Measurements from ENCODE around the gene SPON1. TPM values are rescaled to one million over a fixed set of nuclear protein-coding genes. Genes with fewer than 3 reads are reported as not detected.

SPON1 gene
- total RNA-seq, 1 experiment from 2014 or later, result 46.9 TPM

GRCh38 chr11:14255238-14255534 is 292.7 kb downstream of the SPON1 start:
- peaks cover 1% of the 10 kb centered on the region; the same call in 1 of the 2 replicates for H3K36me3 ChIP-seq (ENCODE audit: control insufficient read depth, insufficient read depth, low read length)
- H3K4me3 ChIP-seq (ENCODE audit: low read depth, low read length), result no peak overlapping the region
- H3K4me1 ChIP-seq, result peaks cover 56% of the 10 kb centered on the region
- H3K9me3 Mint-ChIP-seq (ENCODE audit: unreplicated experiment), result no peaks in the 10 kb centered on the region
- H3K27me3 Mint-ChIP-seq (ENCODE audit: insufficient read depth, unreplicated experiment), result no peaks in the 10 kb centered on the region
- H3K27ac Mint-ChIP-seq (ENCODE audit: unreplicated experiment), result peak overlapping the region; percentile 39
- intact Hi-C loops (cut with micrococcal nuclease; ENCODE audit: unreplicated experiment), result no loop called here
- TF ChIP-seq CTCF (IDR thresholded peaks at IDR 0.05; ENCODE audit: insufficient read depth in 1 of 2, low read depth in 1 of 2, low read length in 1 of 2, severe bottlenecking in 1 of 2, unreplicated experiment in 1 of 2), result no peak
- H3K9me3 ChIP-seq, result no peaks in the 10 kb centered on the region
- H3K36me3 Mint-ChIP-seq (ENCODE audit: insufficient read depth, unreplicated experiment), result peaks cover 39% of the 10 kb centered on the region
- peaks cover 43% of the 10 kb centered on the region for H3K4me1 Mint-ChIP-seq (ENCODE audit: low read depth, unreplicated experiment)
- no peak overlapping the region for H3K4me3 Mint-ChIP-seq (ENCODE audit: unreplicated experiment)
- H3K27me3 ChIP-seq (replicated peaks; ENCODE audit: control insufficient read depth, insufficient read depth, low read length), result no peaks in the 10 kb centered on the region
- BruUV-seq (replicated peaks), result no TSS peak
- ChIA-PET CTCF (no interaction called here), POLR2A (no interaction called here)
- no peak for DNase-seq

GRCh38 chr11:14258221-14258935 is 295.9 kb downstream of the SPON1 start:
- Histone ChIP-seq H3K4me1 (peaks cover 56% of the 10 kb centered on the region), H3K9me3 (no peaks in the 10 kb centered on the region), H3K36me3 (ENCODE audit: control insufficient read depth, insufficient read depth, low read length) (peaks cover 5% of the 10 kb centered on the region; the same call in 1 of the 2 replicates), H3K4me3 (ENCODE audit: low read depth, low read length) (no peak overlapping the region), H3K27me3 (replicated peaks; ENCODE audit: control insufficient read depth, insufficient read depth, low read length) (no peaks in the 10 kb centered on the region)
- intact Hi-C loops (cut with micrococcal nuclease; ENCODE audit: unreplicated experiment), result no loop called here
- DNase-seq, result peak; percentile 86 to 88
- H3K4me3 Mint-ChIP-seq (ENCODE audit: unreplicated experiment), result peak overlapping the region; percentile 32
- peak overlapping the region; percentile 90 for H3K27ac Mint-ChIP-seq (ENCODE audit: unreplicated experiment)
- no TSS peak for BruUV-seq (replicated peaks)
- no peaks in the 10 kb centered on the region for H3K27me3 Mint-ChIP-seq (ENCODE audit: insufficient read depth, unreplicated experiment)
- no peak for TF ChIP-seq CTCF (IDR thresholded peaks at IDR 0.05; ENCODE audit: insufficient read depth in 1 of 2, low read depth in 1 of 2, low read length in 1 of 2, severe bottlenecking in 1 of 2, unreplicated experiment in 1 of 2)
- CTCF ChIA-PET, result interaction anchor here (0.6 to 1.6 kb wide), 6 partner anchors 11 to 385 kb away, joined by 3 to 9 read pairs (median 4); partner anchors contain the start of gene SPON1
- POLR2A ChIA-PET, result no interaction called here
- H3K4me1 Mint-ChIP-seq (ENCODE audit: low read depth, unreplicated experiment), result peaks cover 43% of the 10 kb centered on the region
- H3K36me3 Mint-ChIP-seq (ENCODE audit: insufficient read depth, unreplicated experiment), result peaks cover 67% of the 10 kb centered on the region
- H3K9me3 Mint-ChIP-seq (ENCODE audit: unreplicated experiment), result no peaks in the 10 kb centered on the region

GRCh38 chr11:14259186-14259784 is 296.8 kb downstream of the SPON1 start:
- Mint-ChIP-seq H3K9me3 (ENCODE audit: unreplicated experiment) (no peaks in the 10 kb centered on the region), H3K4me1 (ENCODE audit: low read depth, unreplicated experiment) (peaks cover 37% of the 10 kb centered on the region), H3K27me3 (ENCODE audit: insufficient read depth, unreplicated experiment) (no peaks in the 10 kb centered on the region), H3K36me3 (ENCODE audit: insufficient read depth, unreplicated experiment) (peaks cover 69% of the 10 kb centered on the region), H3K4me3 (ENCODE audit: unreplicated experiment) (no peak overlapping the region), H3K27ac (ENCODE audit: unreplicated experiment) (peak overlapping the region; percentile 90)
- no peaks in the 10 kb centered on the region for H3K27me3 ChIP-seq (replicated peaks; ENCODE audit: control insufficient read depth, insufficient read depth, low read length)
- intact Hi-C loops (cut with micrococcal nuclease; ENCODE audit: unreplicated experiment), result no loop called here
- H3K9me3 ChIP-seq, result no peaks in the 10 kb centered on the region
- ChIA-PET CTCF (interaction anchor here (1.3 to 1.6 kb wide), 3 partner anchors 49 to 304 kb away, joined by 4 to 9 read pairs (median 5); partner anchors contain the start of gene SPON1), POLR2A (no interaction called here)
- no peak for TF ChIP-seq CTCF (IDR thresholded peaks at IDR 0.05; ENCODE audit: insufficient read depth in 1 of 2, low read depth in 1 of 2, low read length in 1 of 2, severe bottlenecking in 1 of 2, unreplicated experiment in 1 of 2)
- H3K4me3 ChIP-seq (ENCODE audit: low read depth, low read length), result no peak overlapping the region
- H3K4me1 ChIP-seq, result peaks cover 52% of the 10 kb centered on the region
- BruUV-seq (replicated peaks), result no TSS peak
- H3K36me3 ChIP-seq (ENCODE audit: control insufficient read depth, insufficient read depth, low read length), result peaks cover 5% of the 10 kb centered on the region; the same call in 1 of the 2 replicates
- no peak for DNase-seq
